ENCODE measurements around the gene OLFM1. TPM values are rescaled to one million over a fixed set of nuclear protein-coding genes. Genes with fewer than 3 reads are reported as not detected.

OLFM1 gene
- total RNA-seq, 1 experiment from 2014 or later, result 0.44 TPM

- POLR2A ChIA-PET (ENCODE audit: unreplicated experiment), result no interaction called here
Observed at GRCh38 chr9:135150981-135151380, 63.5 kb downstream of the OLFM1 start.

GRCh38 chr9:135151757-135152613, 64.5 kb downstream of the OLFM1 start:
- CTCF ChIA-PET, result no interaction called here
- H3K4me3 ChIP-seq (ENCODE audit: low read length), result no peak overlapping the region
- H3K79me2 ChIP-seq (ENCODE audit: low read length), result no peaks in the 10 kb centered on the region
- H2AFZ ChIP-seq (ENCODE audit: low read length), result no peak overlapping the region
- no TSS peak for BruUV-seq (replicated peaks)
- no peaks in the 10 kb centered on the region for H3F3A ChIP-seq (ENCODE audit: low read length, unreplicated experiment)
- no peak overlapping the region for H3K9ac ChIP-seq (ENCODE audit: low read length)
- no peaks in the 10 kb centered on the region for H3K4me1 ChIP-seq (ENCODE audit: insufficient read depth, low read length)
- H3K9me2 ChIP-seq (replicated peaks; ENCODE audit: low read length), result no peaks in the 10 kb centered on the region
- ATAC-seq (no peak), DNase-seq (no peak)
- H3K36me3 ChIP-seq (ENCODE audit: low read depth, low read length), result no peaks in the 10 kb centered on the region
- peaks cover 13% of the 10 kb centered on the region; the same call in 1 of the 2 replicates for H3K27me3 ChIP-seq (ENCODE audit: low read length)
- TF ChIP-seq CTCF (conservative IDR thresholded peaks at IDR 0.05; ENCODE audit: low read depth, low read length), result no peak
- TF ChIP-seq EZH2phosphoT487 (IDR thresholded peaks at IDR 0.05; ENCODE audit: borderline replicate concordance, low read length), result no peak
- no peak overlapping the region for H3K4me2 ChIP-seq (ENCODE audit: low read length)
- H4K20me1 ChIP-seq (ENCODE audit: low read length), result no peaks in the 10 kb centered on the region
- H3K27ac ChIP-seq (ENCODE audit: low read length), result no peak overlapping the region
- POLR2A ChIA-PET (ENCODE audit: unreplicated experiment), result no interaction called here
- H3K9me3 ChIP-seq (ENCODE audit: low read length), result no peaks in the 10 kb centered on the region
- intact Hi-C loops (cut with micrococcal nuclease), result no loop called here

More at GRCh38 chr9:135150981-135151380, 63.5 kb downstream of the OLFM1 start:
- H3K4me1 ChIP-seq (ENCODE audit: insufficient read depth, low read length), result no peaks in the 10 kb centered on the region
- no peak overlapping the region for H2AFZ ChIP-seq (ENCODE audit: low read length)
- no peaks in the 10 kb centered on the region for H3K9me2 ChIP-seq (replicated peaks; ENCODE audit: low read length)
- no peak overlapping the region for H3K27ac ChIP-seq (ENCODE audit: low read length)
- DNase-seq (no peak), ATAC-seq (no peak)
- H3K4me3 ChIP-seq (ENCODE audit: low read length), result no peak overlapping the region
- H3F3A ChIP-seq (ENCODE audit: low read length, unreplicated experiment), result no peaks in the 10 kb centered on the region
- H3K9me3 ChIP-seq (ENCODE audit: low read length), result no peaks in the 10 kb centered on the region
- no TSS peak for BruUV-seq (replicated peaks)
- no peaks in the 10 kb centered on the region for H4K20me1 ChIP-seq (ENCODE audit: low read length)
- peaks cover 14% of the 10 kb centered on the region; the same call in 1 of the 2 replicates for H3K27me3 ChIP-seq (ENCODE audit: low read length)
- no peak overlapping the region for H3K9ac ChIP-seq (ENCODE audit: low read length)
- CTCF ChIA-PET, result no interaction called here
- H3K79me2 ChIP-seq (ENCODE audit: low read length), result no peaks in the 10 kb centered on the region
- H3K36me3 ChIP-seq (ENCODE audit: low read depth, low read length), result no peaks in the 10 kb centered on the region
- H3K4me2 ChIP-seq (ENCODE audit: low read length), result no peak overlapping the region
- intact Hi-C loops (cut with micrococcal nuclease), result no loop called here
- TF ChIP-seq CTCF (conservative IDR thresholded peaks at IDR 0.05; ENCODE audit: low read depth, low read length) (no peak), EZH2 (IDR thresholded peaks at IDR 0.05; ENCODE audit: low read length, unreplicated experiment) (no peak), EZH2phosphoT487 (IDR thresholded peaks at IDR 0.05; ENCODE audit: borderline replicate concordance, low read length) (no peak)

DNA sequence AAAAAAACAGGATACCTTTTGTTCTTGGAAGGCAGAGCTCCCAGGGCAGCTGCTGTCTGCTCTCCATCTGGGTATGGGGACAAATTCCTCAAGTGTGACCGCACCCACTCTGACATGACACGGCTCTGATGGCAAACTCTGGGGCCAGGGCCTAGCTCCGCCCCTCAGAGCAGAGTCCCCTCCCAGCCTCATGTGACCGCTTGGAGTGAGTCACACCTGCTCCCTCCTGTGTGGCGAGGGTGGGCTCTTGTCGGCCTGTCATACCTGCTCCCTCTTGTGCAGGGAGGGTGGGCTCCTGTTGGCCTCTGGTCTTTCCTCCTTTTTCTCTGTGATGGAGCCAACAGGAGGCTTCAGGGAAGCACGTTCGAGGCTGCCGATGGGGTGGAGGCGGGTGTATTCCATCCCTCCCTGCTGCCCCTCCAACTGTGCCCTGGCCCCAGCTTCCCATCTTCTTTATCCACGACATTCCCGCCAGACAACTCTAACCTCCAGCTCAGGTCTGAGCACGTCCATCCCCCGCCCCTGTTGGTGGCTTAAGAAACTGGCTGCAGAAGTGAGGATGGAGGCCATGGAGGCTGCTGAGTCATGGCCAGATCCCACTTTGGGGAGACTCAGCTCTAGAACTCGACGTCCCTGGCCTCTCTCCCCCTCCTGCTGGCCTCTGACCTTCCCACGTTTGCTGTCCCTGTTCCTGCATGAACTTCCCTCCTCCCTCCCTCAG, 65.3 kb downstream of the OLFM1 start:
- no peak for DNase-seq

More for the DNA sequence above, 65.3 kb downstream of the OLFM1 start:
- H3K4me2 ChIP-seq (ENCODE audit: low read length), result no peak overlapping the region
- TF ChIP-seq CTCF (conservative IDR thresholded peaks at IDR 0.05; ENCODE audit: low read depth, low read length) (no peak), EZH2 (IDR thresholded peaks at IDR 0.05; ENCODE audit: low read length, unreplicated experiment) (no peak), EZH2phosphoT487 (IDR thresholded peaks at IDR 0.05; ENCODE audit: borderline replicate concordance, low read length) (no peak)
- H4K20me1 ChIP-seq (ENCODE audit: low read length), result no peaks in the 10 kb centered on the region
- no peak overlapping the region for H3K27ac ChIP-seq (ENCODE audit: low read length)
- no peak for ATAC-seq
- H3K4me1 ChIP-seq (ENCODE audit: insufficient read depth, low read length), result no peaks in the 10 kb centered on the region
- no peak overlapping the region for H2AFZ ChIP-seq (ENCODE audit: low read length)
- intact Hi-C loops (cut with micrococcal nuclease), result no loop called here
- no peak overlapping the region for H3K9ac ChIP-seq (ENCODE audit: low read length)
- no peaks in the 10 kb centered on the region for H3K79me2 ChIP-seq (ENCODE audit: low read length)
- no TSS peak for BruUV-seq (replicated peaks)
- peaks cover 5% of the 10 kb centered on the region; the same call in 1 of the 2 replicates for H3K27me3 ChIP-seq (ENCODE audit: low read length)
- H3K36me3 ChIP-seq (ENCODE audit: low read depth, low read length), result no peaks in the 10 kb centered on the region
- H3K9me2 ChIP-seq (replicated peaks; ENCODE audit: low read length), result no peaks in the 10 kb centered on the region
- no peak overlapping the region for H3K4me3 ChIP-seq (ENCODE audit: low read length)
- H3F3A ChIP-seq (ENCODE audit: low read length, unreplicated experiment), result no peaks in the 10 kb centered on the region
- POLR2A ChIA-PET (ENCODE audit: unreplicated experiment), result no interaction called here
- CTCF ChIA-PET, result no interaction called here
- H3K9me3 ChIP-seq (ENCODE audit: low read length), result no peaks in the 10 kb centered on the region

Data from PC-3 (cell line).